ENCODE results near the gene GET4.

DNA sequence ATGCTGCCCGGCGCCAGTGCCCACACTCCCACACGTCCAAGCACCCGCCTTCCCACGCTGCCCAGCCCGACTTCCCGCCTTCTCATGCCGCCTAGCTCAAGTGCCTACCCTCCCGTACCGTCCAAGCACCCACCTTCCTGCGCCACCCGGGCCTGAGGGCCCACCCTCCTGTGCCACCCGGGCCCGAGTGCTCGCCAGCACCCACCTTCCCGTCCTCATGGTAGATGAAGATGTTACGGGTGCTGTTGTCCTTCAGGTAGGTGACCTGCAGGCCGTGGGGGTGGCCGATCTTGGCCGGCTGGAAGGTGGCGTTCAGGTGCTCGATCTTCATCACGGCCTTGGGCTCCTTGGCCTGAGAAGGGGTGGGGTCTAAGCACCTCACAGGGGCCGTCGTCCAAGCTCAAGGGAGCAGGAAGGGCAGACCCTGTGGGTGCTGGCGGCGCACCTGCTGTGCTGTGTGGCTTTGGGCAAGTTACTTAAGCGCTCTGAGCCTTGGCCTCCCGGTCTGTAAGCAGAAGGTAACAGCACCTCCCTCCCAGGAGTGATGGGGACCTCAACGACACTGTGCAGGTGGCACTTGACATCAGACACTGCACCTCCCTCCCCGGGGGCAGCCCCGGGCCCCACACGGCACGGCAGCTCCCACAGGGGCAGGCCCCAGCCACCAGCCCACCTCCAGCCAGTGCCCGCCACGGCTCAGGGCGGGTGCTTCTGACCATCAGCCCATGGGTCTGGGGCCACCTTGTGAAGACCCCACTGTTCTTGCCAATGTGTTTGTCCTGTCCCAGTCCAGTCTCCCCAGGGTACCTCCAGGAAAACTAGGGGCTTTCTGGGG, 27.8 kb downstream of the GET4 start:
- TF ChIP-seq, protein P1, sequence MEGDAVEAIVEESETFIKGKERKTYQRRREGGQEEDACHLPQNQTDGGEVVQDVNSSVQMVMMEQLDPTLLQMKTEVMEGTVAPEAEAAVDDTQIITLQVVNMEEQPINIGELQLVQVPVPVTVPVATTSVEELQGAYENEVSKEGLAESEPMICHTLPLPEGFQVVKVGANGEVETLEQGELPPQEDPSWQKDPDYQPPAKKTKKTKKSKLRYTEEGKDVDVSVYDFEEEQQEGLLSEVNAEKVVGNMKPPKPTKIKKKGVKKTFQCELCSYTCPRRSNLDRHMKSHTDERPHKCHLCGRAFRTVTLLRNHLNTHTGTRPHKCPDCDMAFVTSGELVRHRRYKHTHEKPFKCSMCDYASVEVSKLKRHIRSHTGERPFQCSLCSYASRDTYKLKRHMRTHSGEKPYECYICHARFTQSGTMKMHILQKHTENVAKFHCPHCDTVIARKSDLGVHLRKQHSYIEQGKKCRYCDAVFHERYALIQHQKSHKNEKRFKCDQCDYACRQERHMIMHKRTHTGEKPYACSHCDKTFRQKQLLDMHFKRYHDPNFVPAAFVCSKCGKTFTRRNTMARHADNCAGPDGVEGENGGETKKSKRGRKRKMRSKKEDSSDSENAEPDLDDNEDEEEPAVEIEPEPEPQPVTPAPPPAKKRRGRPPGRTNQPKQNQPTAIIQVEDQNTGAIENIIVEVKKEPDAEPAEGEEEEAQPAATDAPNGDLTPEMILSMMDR (IDR thresholded peaks at IDR 0.05): no peak
- TF ChIP-seq POLR2AphosphoS5 (IDR thresholded peaks at IDR 0.05; ENCODE audit: low read depth, low read length): no peak

Measured in Panc1 (cell line).